Choroid plexus epithelial cell (primary cell): ENCODE results near the gene LDHD.
A peak's percentile ranks its signal among the peaks of the same experiment; 100 is the strongest.

Source experiments
- DNase-seq: peaks from one replicate; pipeline ENCODE4 v3.0.0-alpha.2; 2010; ENCODE audit warnings: low read depth
- H3K4me3 ChIP-seq: 2 replicates; pipeline ENCODE4 v1.5.1; 2011; ENCODE audit warnings: low read depth, mild to moderate bottlenecking, control low read depth, low read length, moderate library complexity
- CTCF ChIP-seq: conservative IDR thresholded peaks from 2 replicates; pipeline ENCODE4 v1.5.1; 2011; ENCODE audit warnings: low read depth, mild to moderate bottlenecking, control low read depth, inconsistent platforms, low read length, moderate library complexity

Gene LDHD

GRCh38 chr16:75105306-75106061, 11.1 kb downstream of the LDHD start:
- peak; percentile 50 for DNase-seq
- TF ChIP-seq CTCF = no peak
- no peak overlapping the region for H3K4me3 ChIP-seq

GRCh38 chr16:75104836-75105235, 11.7 kb downstream of the LDHD start:
- H3K4me3 ChIP-seq = no peak overlapping the region
- no peak for DNase-seq
- no peak for TF ChIP-seq CTCF

GRCh38 chr16:75103994-75104393, 12.6 kb downstream of the LDHD start:
- TF ChIP-seq CTCF = no peak
- no peak for DNase-seq
- H3K4me3 ChIP-seq = no peak overlapping the region

- TF ChIP-seq CTCF = no peak
- no peak overlapping the region for H3K4me3 ChIP-seq
- DNase-seq = no peak
These were observed 14.0 kb downstream of the LDHD start for GRCh38 chr16:75102595-75102994.

- no peak for TF ChIP-seq CTCF
- no peak for DNase-seq
These were observed 14.9 kb downstream of the LDHD start for GRCh38 chr16:75101635-75102034.

GRCh38 chr16:75100603-75100990, 16.0 kb downstream of the LDHD start:
- no peak for TF ChIP-seq CTCF
- no peak for DNase-seq

More at GRCh38 chr16:75101635-75102034, 14.9 kb downstream of the LDHD start:
- H3K4me3 ChIP-seq = no peak overlapping the region

More at GRCh38 chr16:75100603-75100990, 16.0 kb downstream of the LDHD start:
- H3K4me3 ChIP-seq = no peak overlapping the region
